DOHH2 (cell line): ENCODE data around the gene ADAMTS16.

Source experiments
- EZH2phosphoT487 ChIP-seq: fragments of 200-600 bp; sonication (generic); IDR thresholded peaks from 2 replicates; pipeline ENCODE4 v1.6.1; 2017; ENCODE audit warnings: borderline replicate concordance, mild to moderate bottlenecking, antibody characterized with exemption, low read length, moderate library complexity, mixed read lengths
- TF ChIP-seq, protein P1 (sequence below): fragments of 200-600 bp; sonication (generic); IDR thresholded peaks from one replicate; pipeline ENCODE4 v1.5.1; 2014; ENCODE audit warnings: antibody characterized with exemption, mild to moderate bottlenecking, low read depth, low read length; ENCODE audit not compliant: poor library complexity, severe bottlenecking

DNA sequence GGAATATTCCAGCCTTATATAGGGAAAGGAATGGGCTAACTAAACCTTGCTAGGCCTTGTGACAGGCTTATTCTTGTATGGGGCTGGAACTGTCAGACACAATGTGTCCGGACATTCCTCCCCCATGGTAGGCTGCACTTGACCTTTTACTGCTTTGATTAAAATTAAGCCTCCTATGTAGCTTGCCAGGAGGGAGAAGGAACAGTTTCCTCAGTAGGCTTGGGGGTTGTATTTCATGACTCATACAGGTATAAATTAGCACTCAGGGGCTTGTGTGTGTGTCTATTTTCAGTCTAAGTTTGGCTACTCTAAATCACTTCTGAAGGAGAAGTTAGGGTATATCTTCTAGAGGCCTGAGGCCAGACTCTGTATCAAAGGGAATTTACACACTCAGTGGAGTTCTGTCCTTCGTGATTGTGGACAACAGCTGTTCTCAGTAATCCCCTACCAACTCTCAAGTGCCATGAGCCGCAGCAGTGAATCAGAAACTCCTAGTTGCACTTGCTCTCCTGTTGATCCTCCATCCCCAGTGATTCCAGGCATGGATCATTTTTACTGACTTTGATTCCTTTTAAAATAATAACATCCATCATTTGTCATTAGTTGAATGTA, 16.4 kb downstream of the ADAMTS16 start:
- TF ChIP-seq, protein P1, sequence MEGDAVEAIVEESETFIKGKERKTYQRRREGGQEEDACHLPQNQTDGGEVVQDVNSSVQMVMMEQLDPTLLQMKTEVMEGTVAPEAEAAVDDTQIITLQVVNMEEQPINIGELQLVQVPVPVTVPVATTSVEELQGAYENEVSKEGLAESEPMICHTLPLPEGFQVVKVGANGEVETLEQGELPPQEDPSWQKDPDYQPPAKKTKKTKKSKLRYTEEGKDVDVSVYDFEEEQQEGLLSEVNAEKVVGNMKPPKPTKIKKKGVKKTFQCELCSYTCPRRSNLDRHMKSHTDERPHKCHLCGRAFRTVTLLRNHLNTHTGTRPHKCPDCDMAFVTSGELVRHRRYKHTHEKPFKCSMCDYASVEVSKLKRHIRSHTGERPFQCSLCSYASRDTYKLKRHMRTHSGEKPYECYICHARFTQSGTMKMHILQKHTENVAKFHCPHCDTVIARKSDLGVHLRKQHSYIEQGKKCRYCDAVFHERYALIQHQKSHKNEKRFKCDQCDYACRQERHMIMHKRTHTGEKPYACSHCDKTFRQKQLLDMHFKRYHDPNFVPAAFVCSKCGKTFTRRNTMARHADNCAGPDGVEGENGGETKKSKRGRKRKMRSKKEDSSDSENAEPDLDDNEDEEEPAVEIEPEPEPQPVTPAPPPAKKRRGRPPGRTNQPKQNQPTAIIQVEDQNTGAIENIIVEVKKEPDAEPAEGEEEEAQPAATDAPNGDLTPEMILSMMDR, result no peak
- no peak for TF ChIP-seq EZH2phosphoT487
